GM23338 (cell line): ENCODE results near the gene TMC3. TPM values are rescaled to one million over a fixed set of nuclear protein-coding genes. Genes with fewer than 3 reads are reported as not detected.

Experiments
- ATAC-seq: fragments of 200-7000 bp; cut with Tn5 transposase; 3 replicates; pipeline ENCODE4 v1.9.1; 2020
- DNase-seq: peaks from one replicate; pipeline ENCODE4 v3.0.0-alpha.2; 2015; ENCODE audit warnings: low spot score
- H2AFZ ChIP-seq: fragments of 200-600 bp; sonication (generic); 2 replicates; pipeline ENCODE4 v1.8.0; 2016; ENCODE audit warnings: antibody characterized with exemption, mild to moderate bottlenecking, moderate library complexity
- H3F3A ChIP-seq: fragments of 200-600 bp; sonication (generic); replicated peaks from 2 replicates; pipeline ENCODE4 v1.8.0; 2017; ENCODE audit warnings: antibody characterized with exemption, mixed run types, low read depth
- H3K27ac ChIP-seq: fragments of 200-600 bp; sonication (generic); 2 replicates; pipeline ENCODE4 v1.6.1; 2016; ENCODE audit warnings: low read depth
- H3K27me3 ChIP-seq: fragments of 200-600 bp; sonication (generic); 2 replicates; pipeline ENCODE4 v1.8.0; 2016; ENCODE audit warnings: mild to moderate bottlenecking, mixed run types, moderate library complexity; ENCODE audit not compliant: insufficient read depth
- H3K36me3 ChIP-seq: fragments of 200-600 bp; sonication (generic); 2 replicates; pipeline ENCODE4 v1.8.0; 2016; ENCODE audit warnings: mild to moderate bottlenecking; ENCODE audit not compliant: insufficient read depth
- H3K4me1 ChIP-seq: fragments of 200-600 bp; sonication (generic); 2 replicates; pipeline ENCODE4 v1.8.0; 2016; ENCODE audit warnings: mild to moderate bottlenecking, moderate library complexity; ENCODE audit not compliant: insufficient read depth
- H3K4me2 ChIP-seq: fragments of 200-600 bp; sonication (generic); 2 replicates; pipeline ENCODE4 v1.7.1; 2017; ENCODE audit warnings: mixed run types
- H3K4me3 ChIP-seq: fragments of 200-600 bp; sonication (generic); 2 replicates; pipeline ENCODE4 v1.6.1; 2016; ENCODE audit warnings: mixed run types
- H3K79me2 ChIP-seq: fragments of 200-600 bp; sonication (generic); replicated peaks from 2 replicates; pipeline ENCODE4 v1.8.0; 2017; ENCODE audit warnings: mild to moderate bottlenecking; ENCODE audit not compliant: insufficient read depth
- H3K9me2 ChIP-seq: fragments of 200-600 bp; sonication (generic); 2 replicates; pipeline ENCODE4 v1.8.0; 2017; ENCODE audit not compliant: insufficient read depth
- H4K20me1 ChIP-seq: fragments of 200-600 bp; sonication (generic); replicated peaks from 2 replicates; pipeline ENCODE4 v1.8.0; 2017; ENCODE audit warnings: mild to moderate bottlenecking; ENCODE audit not compliant: insufficient read depth
- H3K27ac Mint-ChIP-seq: 2 replicates; pipeline ENCODE4 v1.8.0; 2020; ENCODE audit warnings: inconsistent platforms, mild to moderate bottlenecking, moderate library complexity, mixed read lengths
- H3K27me3 Mint-ChIP-seq: 3 replicates; pipeline ENCODE4 v1.8.0; 2022; ENCODE audit warnings: low read depth, mild to moderate bottlenecking, moderate library complexity, mixed read lengths, inconsistent platforms; ENCODE audit not compliant: insufficient read depth, poor library complexity
- H3K36me3 Mint-ChIP-seq: 3 replicates; pipeline ENCODE4 v1.8.0; 2021; ENCODE audit warnings: low read depth, mild to moderate bottlenecking, inconsistent platforms, moderate library complexity, mixed read lengths
- H3K4me1 Mint-ChIP-seq: 3 replicates; pipeline ENCODE4 v1.8.0; 2020; ENCODE audit warnings: mild to moderate bottlenecking, inconsistent platforms, mixed read lengths
- H3K4me3 Mint-ChIP-seq: 3 replicates; pipeline ENCODE4 v1.8.0; 2021; ENCODE audit warnings: moderate library complexity, mild to moderate bottlenecking, inconsistent platforms, mixed read lengths
- H3K9me3 Mint-ChIP-seq: 3 replicates; pipeline ENCODE4 v1.8.0; 2020; ENCODE audit warnings: moderate library complexity, mild to moderate bottlenecking, inconsistent platforms, mixed read lengths
- STAT1 ChIP-seq: IDR thresholded peaks from one replicate; pipeline ENCODE4 v1.6.1; 2016; ENCODE audit warnings: antibody characterized with exemption; ENCODE audit not compliant: unreplicated experiment
- polyA plus RNA-seq: library from polyadenylated mRNA; unstranded; fragments of >200 nt; fragmentation: Nextera tagmentation; extraction: Ambion mirVana; gene quantifications from 2 replicates; pipeline ENCODE4 v1.2.1, GENCODE V29; 2016
- total RNA-seq: library from RNA; depleted of rRNA; stranded (reverse); fragments of >200 nt; shearing (Covaris generic); gene quantifications from 2 replicates; pipeline ENCODE4 v1.2.3, GENCODE V29; 2014
- TF ChIP-seq, protein P1 (sequence below): fragments of 250-450 bp; sonication (Bioruptor Pico); IDR thresholded peaks from 2 replicates; pipeline ENCODE4 v1.5.0; 2020; ENCODE audit warnings: mild to moderate bottlenecking, moderate library complexity
- TF ChIP-seq, protein P2 (sequence below): IDR thresholded peaks from 2 replicates; pipeline ENCODE4 v1.6.1; 2016; ENCODE audit warnings: antibody characterized with exemption
- TF ChIP-seq, protein P3 (sequence below): IDR thresholded peaks from one replicate; pipeline ENCODE4 v1.6.1; 2018; ENCODE audit warnings: antibody characterized with exemption; ENCODE audit not compliant: unreplicated experiment

The TMC3 gene
- total and polyA plus RNA-seq, 2 experiments from 2014 or later, result 0.10 TPM; not detected in 1

DNA sequence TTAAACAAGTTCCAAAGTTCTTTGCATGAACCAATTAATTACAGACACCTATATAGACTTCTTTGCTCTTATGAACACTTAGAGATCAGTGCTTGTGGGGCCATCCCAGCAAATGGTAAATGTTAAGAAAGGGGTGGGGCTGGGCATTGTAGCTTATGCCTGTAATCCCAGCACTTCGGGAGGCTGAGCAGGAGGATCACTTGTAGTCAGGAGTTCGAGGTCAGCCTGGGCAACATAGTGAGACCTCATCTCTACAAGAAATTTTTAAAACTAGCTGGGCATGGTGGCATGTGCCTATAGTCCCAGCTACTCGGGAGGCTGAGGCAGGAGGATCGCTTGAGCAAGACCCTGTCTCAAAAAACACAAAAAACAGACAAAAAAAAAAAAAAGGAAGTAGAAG is 30.6 kb downstream of the TMC3 start (continued):
- TF ChIP-seq, protein P1, sequence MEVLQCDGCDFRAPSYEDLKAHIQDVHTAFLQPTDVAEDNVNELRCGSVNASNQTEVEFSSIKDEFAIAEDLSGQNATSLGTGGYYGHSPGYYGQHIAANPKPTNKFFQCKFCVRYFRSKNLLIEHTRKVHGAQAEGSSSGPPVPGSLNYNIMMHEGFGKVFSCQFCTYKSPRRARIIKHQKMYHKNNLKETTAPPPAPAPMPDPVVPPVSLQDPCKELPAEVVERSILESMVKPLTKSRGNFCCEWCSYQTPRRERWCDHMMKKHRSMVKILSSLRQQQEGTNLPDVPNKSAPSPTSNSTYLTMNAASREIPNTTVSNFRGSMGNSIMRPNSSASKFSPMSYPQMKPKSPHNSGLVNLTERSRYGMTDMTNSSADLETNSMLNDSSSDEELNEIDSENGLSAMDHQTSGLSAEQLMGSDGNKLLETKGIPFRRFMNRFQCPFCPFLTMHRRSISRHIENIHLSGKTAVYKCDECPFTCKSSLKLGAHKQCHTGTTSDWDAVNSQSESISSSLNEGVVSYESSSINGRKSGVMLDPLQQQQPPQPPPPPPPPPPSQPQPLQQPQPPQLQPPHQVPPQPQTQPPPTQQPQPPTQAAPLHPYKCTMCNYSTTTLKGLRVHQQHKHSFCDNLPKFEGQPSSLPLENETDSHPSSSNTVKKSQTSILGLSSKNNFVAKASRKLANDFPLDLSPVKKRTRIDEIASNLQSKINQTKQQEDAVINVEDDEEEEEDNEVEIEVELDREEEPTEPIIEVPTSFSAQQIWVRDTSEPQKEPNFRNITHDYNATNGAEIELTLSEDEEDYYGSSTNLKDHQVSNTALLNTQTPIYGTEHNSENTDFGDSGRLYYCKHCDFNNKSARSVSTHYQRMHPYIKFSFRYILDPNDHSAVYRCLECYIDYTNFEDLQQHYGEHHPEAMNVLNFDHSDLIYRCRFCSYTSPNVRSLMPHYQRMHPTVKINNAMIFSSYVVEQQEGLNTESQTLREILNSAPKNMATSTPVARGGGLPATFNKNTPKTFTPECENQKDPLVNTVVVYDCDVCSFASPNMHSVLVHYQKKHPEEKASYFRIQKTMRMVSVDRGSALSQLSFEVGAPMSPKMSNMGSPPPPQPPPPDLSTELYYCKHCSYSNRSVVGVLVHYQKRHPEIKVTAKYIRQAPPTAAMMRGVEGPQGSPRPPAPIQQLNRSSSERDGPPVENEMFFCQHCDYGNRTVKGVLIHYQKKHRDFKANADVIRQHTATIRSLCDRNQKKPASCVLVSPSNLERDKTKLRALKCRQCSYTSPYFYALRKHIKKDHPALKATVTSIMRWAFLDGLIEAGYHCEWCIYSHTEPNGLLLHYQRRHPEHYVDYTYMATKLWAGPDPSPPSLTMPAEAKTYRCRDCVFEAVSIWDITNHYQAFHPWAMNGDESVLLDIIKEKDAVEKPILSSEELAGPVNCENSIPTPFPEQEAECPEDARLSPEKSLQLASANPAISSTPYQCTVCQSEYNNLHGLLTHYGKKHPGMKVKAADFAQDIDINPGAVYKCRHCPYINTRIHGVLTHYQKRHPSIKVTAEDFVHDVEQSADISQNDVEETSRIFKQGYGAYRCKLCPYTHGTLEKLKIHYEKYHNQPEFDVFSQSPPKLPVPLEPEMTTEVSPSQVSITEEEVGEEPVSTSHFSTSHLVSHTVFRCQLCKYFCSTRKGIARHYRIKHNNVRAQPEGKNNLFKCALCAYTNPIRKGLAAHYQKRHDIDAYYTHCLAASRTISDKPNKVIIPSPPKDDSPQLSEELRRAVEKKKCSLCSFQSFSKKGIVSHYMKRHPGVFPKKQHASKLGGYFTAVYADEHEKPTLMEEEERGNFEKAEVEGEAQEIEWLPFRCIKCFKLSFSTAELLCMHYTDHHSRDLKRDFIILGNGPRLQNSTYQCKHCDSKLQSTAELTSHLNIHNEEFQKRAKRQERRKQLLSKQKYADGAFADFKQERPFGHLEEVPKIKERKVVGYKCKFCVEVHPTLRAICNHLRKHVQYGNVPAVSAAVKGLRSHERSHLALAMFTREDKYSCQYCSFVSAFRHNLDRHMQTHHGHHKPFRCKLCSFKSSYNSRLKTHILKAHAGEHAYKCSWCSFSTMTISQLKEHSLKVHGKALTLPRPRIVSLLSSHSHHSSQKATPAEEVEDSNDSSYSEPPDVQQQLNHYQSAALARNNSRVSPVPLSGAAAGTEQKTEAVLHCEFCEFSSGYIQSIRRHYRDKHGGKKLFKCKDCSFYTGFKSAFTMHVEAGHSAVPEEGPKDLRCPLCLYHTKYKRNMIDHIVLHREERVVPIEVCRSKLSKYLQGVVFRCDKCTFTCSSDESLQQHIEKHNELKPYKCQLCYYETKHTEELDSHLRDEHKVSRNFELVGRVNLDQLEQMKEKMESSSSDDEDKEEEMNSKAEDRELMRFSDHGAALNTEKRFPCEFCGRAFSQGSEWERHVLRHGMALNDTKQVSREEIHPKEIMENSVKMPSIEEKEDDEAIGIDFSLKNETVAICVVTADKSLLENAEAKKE (CRISPR knock-in tag), result no peak
- TF ChIP-seq, protein P2, sequence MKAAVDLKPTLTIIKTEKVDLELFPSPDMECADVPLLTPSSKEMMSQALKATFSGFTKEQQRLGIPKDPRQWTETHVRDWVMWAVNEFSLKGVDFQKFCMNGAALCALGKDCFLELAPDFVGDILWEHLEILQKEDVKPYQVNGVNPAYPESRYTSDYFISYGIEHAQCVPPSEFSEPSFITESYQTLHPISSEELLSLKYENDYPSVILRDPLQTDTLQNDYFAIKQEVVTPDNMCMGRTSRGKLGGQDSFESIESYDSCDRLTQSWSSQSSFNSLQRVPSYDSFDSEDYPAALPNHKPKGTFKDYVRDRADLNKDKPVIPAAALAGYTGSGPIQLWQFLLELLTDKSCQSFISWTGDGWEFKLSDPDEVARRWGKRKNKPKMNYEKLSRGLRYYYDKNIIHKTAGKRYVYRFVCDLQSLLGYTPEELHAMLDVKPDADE, result no peak

DNA sequence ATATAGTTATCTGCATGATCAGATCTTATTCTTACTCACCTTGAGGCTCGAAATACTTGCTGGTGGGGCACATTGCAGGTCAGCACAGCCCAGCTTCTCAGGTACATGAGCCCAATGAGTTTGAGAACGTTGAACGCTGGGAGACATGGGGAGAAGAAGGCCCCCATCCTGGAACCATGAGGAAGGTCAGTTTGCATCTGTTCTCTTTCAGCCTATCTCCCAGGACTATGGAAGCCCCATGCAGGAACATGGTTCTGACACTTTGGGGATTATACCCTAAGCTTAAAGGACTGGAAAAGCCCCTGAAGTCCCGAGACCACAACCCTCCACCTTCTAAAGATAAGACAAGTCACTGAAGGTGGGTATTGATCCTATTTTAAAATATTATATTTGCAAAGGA is 32.7 kb downstream of the TMC3 start:
- no peak for DNase-seq
- Mint-ChIP-seq H3K36me3 (no peaks in the 10 kb centered on the region), H3K4me1 (no peaks in the 10 kb centered on the region; the same call in 2 of the 3 replicates)

More for the DNA sequence above, 32.7 kb downstream of the TMC3 start:
- Histone ChIP-seq H3K4me3 (no peak overlapping the region), H3K9me2 (peaks cover 5% of the 10 kb centered on the region; the same call in 1 of the 2 replicates), H3K79me2 (no peaks in the 10 kb centered on the region), H3K4me1 (no peaks in the 10 kb centered on the region), H3K27me3 (no peaks in the 10 kb centered on the region), H3K27ac (no peak overlapping the region), H4K20me1 (no peaks in the 10 kb centered on the region; the same call in 1 of the 2 replicates), H3K4me2 (no peak overlapping the region), H3F3A (no peaks in the 10 kb centered on the region), H3K36me3 (no peaks in the 10 kb centered on the region), H2AFZ (no peak overlapping the region)
- Mint-ChIP-seq H3K27me3 (peaks cover 1% of the 10 kb centered on the region), H3K27ac (no peak overlapping the region), H3K9me3 (no peaks in the 10 kb centered on the region), H3K4me3 (no peak overlapping the region)
- ATAC-seq, result no peak
- TF ChIP-seq STAT1, result no peak
- TF ChIP-seq, protein P3, sequence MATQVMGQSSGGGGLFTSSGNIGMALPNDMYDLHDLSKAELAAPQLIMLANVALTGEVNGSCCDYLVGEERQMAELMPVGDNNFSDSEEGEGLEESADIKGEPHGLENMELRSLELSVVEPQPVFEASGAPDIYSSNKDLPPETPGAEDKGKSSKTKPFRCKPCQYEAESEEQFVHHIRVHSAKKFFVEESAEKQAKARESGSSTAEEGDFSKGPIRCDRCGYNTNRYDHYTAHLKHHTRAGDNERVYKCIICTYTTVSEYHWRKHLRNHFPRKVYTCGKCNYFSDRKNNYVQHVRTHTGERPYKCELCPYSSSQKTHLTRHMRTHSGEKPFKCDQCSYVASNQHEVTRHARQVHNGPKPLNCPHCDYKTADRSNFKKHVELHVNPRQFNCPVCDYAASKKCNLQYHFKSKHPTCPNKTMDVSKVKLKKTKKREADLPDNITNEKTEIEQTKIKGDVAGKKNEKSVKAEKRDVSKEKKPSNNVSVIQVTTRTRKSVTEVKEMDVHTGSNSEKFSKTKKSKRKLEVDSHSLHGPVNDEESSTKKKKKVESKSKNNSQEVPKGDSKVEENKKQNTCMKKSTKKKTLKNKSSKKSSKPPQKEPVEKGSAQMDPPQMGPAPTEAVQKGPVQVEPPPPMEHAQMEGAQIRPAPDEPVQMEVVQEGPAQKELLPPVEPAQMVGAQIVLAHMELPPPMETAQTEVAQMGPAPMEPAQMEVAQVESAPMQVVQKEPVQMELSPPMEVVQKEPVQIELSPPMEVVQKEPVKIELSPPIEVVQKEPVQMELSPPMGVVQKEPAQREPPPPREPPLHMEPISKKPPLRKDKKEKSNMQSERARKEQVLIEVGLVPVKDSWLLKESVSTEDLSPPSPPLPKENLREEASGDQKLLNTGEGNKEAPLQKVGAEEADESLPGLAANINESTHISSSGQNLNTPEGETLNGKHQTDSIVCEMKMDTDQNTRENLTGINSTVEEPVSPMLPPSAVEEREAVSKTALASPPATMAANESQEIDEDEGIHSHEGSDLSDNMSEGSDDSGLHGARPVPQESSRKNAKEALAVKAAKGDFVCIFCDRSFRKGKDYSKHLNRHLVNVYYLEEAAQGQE, result no peak
